ENCODE data around the gene FOLH1.
"Not testable (repeated sequence)": the region's sequence is repeated elsewhere in the genome, so short reads cannot be mapped to it uniquely, and the experiment has no call there.

FOLH1 gene

GRCh38 chr11:49169579-49169978 is 38.8 kb downstream of the FOLH1 start:
- not testable (repeated sequence) for H3K79me2 ChIP-seq (ENCODE audit: low read length); H3K27ac ChIP-seq (ENCODE audit: low read length); H3K36me3 ChIP-seq (replicated peaks; ENCODE audit: low read depth, low read length); H3K9me3 ChIP-seq (ENCODE audit: insufficient read depth, low read length); H3K27me3 ChIP-seq (ENCODE audit: low read depth, low read length); H4K20me1 ChIP-seq (ENCODE audit: insufficient read depth, low read length)
- 0 out of 2 replicates have a peak overlapping the region, but pooled peaks have one; percentile 10 for H3K9ac ChIP-seq (ENCODE audit: low read length)
- peak overlapping the region; percentile 53; the same call in 1 of the 2 replicates for H2AFZ ChIP-seq (ENCODE audit: low read depth, low read length)
- H3K4me3 ChIP-seq (ENCODE audit: low read length): peak overlapping the region; percentile 60
- peaks cover 22% of the 10 kb centered on the region for H3K4me1 ChIP-seq (ENCODE audit: low read length)
- H3K4me2 ChIP-seq (ENCODE audit: low read length): peak overlapping the region; percentile 57
- peak; percentile 61 for TF ChIP-seq CTCF (IDR thresholded peaks at IDR 0.05; ENCODE audit: low read depth, low read length)

- not testable (repeated sequence) for H3K9me3 ChIP-seq (ENCODE audit: insufficient read depth, low read length); H3K27me3 ChIP-seq (ENCODE audit: low read depth, low read length); H4K20me1 ChIP-seq (ENCODE audit: insufficient read depth, low read length); H3K36me3 ChIP-seq (replicated peaks; ENCODE audit: low read depth, low read length); H3K79me2 ChIP-seq (ENCODE audit: low read length); H3K27ac ChIP-seq (ENCODE audit: low read length)
- H3K4me2 ChIP-seq (ENCODE audit: low read length): peak overlapping the region; percentile 57
- H3K9ac ChIP-seq (ENCODE audit: low read length): 0 out of 2 replicates have a peak overlapping the region, but pooled peaks have one; percentile 10
- peak overlapping the region; percentile 53; the same call in 1 of the 2 replicates for H2AFZ ChIP-seq (ENCODE audit: low read depth, low read length)
- H3K4me3 ChIP-seq (ENCODE audit: low read length): peak overlapping the region; percentile 60
- peaks cover 22% of the 10 kb centered on the region for H3K4me1 ChIP-seq (ENCODE audit: low read length)
These were observed 39.4 kb downstream of the FOLH1 start for GRCh38 chr11:49168992-49169391.

GRCh38 chr11:49151211-49151610 is 57.2 kb downstream of the FOLH1 start:
- no peak overlapping the region for H3K27ac ChIP-seq (ENCODE audit: low read length)
- H3K27me3 ChIP-seq (ENCODE audit: low read depth, low read length): no peaks in the 10 kb centered on the region
- H4K20me1 ChIP-seq (ENCODE audit: insufficient read depth, low read length): no peaks in the 10 kb centered on the region
- H3K9ac ChIP-seq (ENCODE audit: low read length): no peak overlapping the region
- no peaks in the 10 kb centered on the region for H3K9me3 ChIP-seq (ENCODE audit: insufficient read depth, low read length)
- no peak overlapping the region for H3K4me2 ChIP-seq (ENCODE audit: low read length)
- H3K4me3 ChIP-seq (ENCODE audit: low read length): no peak overlapping the region
- no peak overlapping the region for H2AFZ ChIP-seq (ENCODE audit: low read depth, low read length)
- TF ChIP-seq EZH2phosphoT487 (IDR thresholded peaks at IDR 0.05; ENCODE audit: low read depth) (no peak), CTCF (IDR thresholded peaks at IDR 0.05; ENCODE audit: low read depth, low read length) (no peak)
- H3K79me2 ChIP-seq (ENCODE audit: low read length): no peaks in the 10 kb centered on the region
- no peaks in the 10 kb centered on the region for H3K36me3 ChIP-seq (replicated peaks; ENCODE audit: low read depth, low read length)
- no peaks in the 10 kb centered on the region for H3K4me1 ChIP-seq (ENCODE audit: low read length)

GRCh38 chr11:49102356-49102755 is 106.0 kb downstream of the FOLH1 start:
- not testable (repeated sequence) for H3K9me3 ChIP-seq (ENCODE audit: insufficient read depth, low read length); H3K27ac ChIP-seq (ENCODE audit: low read length); H3K36me3 ChIP-seq (replicated peaks; ENCODE audit: low read depth, low read length); H3K4me3 ChIP-seq (ENCODE audit: low read length); H4K20me1 ChIP-seq (ENCODE audit: insufficient read depth, low read length); H2AFZ ChIP-seq (ENCODE audit: low read depth, low read length); H3K79me2 ChIP-seq (ENCODE audit: low read length); H3K4me1 ChIP-seq (ENCODE audit: low read length); H3K27me3 ChIP-seq (ENCODE audit: low read depth, low read length); H3K4me2 ChIP-seq (ENCODE audit: low read length); H3K9ac ChIP-seq (ENCODE audit: low read length)

Measured in OCI-LY3 (cell line).